Nucleus accumbens (tissue), 56 donors: ENCODE results near the gene ARHGEF2.

Experiments
- DNase-seq, 56 donors: peaks; one replicate each; lab custom pipeline; 2025; lab: John Stamatoyannopoulos, UW

The ARHGEF2 gene

DNA sequence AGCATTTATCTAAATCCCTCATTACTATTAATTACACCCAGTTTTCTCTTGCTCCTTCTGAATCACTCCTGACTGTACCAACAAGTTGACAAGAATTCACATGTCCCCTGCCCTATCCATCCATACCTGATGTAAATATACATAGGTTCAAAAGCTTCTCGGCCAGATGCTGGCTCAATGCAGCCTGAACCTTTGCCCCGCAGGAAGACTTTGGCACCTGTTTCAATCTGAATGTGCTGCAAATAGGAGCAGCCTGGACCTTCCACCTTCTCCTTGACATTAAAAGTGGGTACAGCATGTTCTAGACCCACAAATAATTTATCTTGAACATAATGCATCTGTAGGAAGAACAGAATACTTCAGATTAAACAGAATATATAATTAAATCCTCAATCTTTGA, 52.8 kb downstream of the ARHGEF2 start:
- DNase-seq, result no peak

- no peak for DNase-seq
Observed at GRCh38 chr1:155920717-155921116, 57.6 kb downstream of the ARHGEF2 start.

- DNase-seq, result no peak
Observed at GRCh38 chr1:155919801-155920200, 58.5 kb downstream of the ARHGEF2 start.

DNA sequence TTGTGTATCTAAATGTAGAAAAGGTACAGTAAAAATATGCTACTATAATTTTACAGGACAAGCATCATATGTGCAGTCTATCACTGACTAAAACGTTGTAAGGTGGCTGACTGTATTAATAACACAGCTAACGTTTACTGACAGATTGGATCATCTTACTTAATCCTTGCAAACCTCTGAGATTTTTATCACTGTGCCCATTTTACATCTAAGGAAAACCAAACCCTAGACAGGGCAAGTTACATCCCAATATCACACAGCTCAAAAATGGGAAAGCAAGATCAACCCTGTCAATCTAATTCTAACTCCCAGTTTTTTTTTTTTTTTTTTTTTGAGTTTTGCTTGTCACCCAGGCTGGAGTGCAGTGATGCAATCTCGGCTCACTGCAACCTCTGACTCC, 59.7 kb downstream of the ARHGEF2 start:
- no peak for DNase-seq

GRCh38 chr1:155913969-155914757, 64.2 kb downstream of the ARHGEF2 start:
- no peak for DNase-seq

GRCh38 chr1:155912056-155912536, 66.3 kb downstream of the ARHGEF2 start:
- no peak for DNase-seq

DNA sequence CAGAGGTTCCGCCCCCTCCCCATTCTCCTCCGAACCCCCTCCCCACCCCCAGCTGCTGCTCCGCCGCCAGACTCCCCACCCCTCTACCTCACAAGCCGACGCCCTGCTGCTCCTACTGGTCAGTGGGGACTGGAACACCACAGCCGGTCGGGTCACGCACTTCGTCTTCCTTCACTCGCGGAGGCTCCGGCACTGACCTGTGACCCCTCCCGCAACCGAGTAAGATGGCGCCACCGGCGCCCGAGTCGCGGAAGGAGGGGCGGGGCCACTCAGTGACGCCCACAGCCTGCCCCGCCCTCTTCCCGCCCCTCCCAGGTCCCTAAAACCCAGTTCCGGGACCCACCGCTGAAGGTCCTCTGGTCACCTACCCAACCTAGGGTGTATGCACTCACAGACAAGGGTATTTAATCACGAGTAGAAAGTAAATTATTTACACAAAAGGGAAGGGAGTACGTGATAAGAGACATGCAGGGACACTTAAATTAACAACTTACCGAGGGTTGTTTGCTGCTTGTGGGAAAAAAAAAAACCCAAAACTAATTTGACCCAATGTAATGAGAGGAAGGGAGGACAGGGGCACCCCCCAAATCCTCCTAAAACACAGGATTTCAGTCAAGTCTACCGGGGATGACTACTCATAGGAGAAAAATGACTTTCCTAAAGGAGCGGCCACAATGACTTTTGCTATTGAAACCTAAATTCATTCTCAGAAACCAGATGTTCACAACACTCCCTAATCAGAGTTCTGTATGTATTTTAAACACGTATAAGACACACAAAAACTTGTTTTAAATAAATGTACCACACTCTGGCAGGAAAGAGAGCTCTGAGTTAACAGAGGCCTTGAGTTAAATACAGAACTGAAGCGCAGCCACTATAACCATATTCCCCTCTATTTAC, 66.9 kb downstream of the ARHGEF2 start, which contains the start of gene RIT1:
Gene RIT1 (minus strand): TSS at position 194 of the 900 bp plus-strand sequence. CDS start 588 bp downstream, outside the sequence.
- peak in 55 of 56 donors; percentile 15 to 88 (median 72) for DNase-seq

DNA sequence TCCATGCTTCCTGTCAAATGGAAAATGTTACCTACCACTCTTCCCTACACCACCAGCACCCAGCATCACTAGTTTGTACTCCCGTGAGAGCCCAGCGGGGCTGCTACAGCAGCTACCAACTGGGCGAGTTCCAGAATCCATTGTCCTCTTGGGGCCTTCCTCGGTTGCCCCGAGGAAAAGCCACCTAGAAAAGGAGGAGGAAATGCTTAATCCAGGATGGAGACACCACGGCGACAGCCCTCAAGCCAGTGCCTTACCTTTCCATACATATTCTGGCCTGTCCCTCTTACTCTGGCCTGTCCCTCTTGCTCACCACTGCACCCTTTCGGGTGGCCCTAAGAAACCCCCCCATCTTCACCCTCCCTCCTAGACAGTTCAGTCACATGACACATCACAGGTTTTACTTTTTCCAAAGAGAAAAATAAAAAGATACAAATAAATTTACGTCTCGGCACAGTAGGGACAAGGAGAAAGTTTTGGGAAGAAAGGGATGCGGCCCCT, 67.7 kb downstream of the ARHGEF2 start:
- peak in 28 of 56 donors; percentile 7 to 61 (median 28) for DNase-seq

DNA sequence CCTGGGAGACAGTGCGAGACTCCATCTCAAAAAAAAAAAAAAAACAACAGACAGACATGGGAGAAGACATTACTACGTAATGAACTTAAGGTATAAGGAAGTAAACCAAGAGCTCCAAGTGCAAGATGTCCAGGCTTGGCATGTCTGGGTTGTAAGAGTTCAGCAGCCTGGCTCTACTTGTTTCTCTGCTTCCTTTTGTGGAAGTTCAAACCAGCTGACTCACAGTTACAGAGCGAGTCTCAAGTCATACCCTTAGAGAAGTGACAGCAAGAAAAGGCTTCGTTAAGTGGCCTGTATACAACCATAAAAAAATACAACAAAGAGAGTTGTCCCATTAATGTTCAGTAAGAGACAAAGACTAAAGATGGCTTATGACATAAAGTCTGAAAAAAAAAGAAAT, 68.5 kb downstream of the ARHGEF2 start:
- DNase-seq, result peak in 1 of 56 donors; percentile 18

- no peak for DNase-seq
Observed at GRCh38 chr1:155904261-155904660, 74.1 kb downstream of the ARHGEF2 start.

GRCh38 chr1:155900161-155900560, 78.2 kb downstream of the ARHGEF2 start:
- DNase-seq, result no peak

GRCh38 chr1:155899683-155900082, 78.7 kb downstream of the ARHGEF2 start:
- no peak for DNase-seq

GRCh38 chr1:155898888-155899287, 79.5 kb downstream of the ARHGEF2 start:
- DNase-seq, result no peak

- DNase-seq, result no peak
Observed at GRCh38 chr1:155897746-155898145, 80.6 kb downstream of the ARHGEF2 start.
